ENCODE data around the gene SNAI3.

SNAI3 gene

GRCh38 chr16:88631920-88632586 lies 54.3 kb downstream of the SNAI3 start:
- DNase-seq: no peak

GRCh38 chr16:88631384-88631783 lies 54.9 kb downstream of the SNAI3 start:
- no peak for DNase-seq

- DNase-seq: no peak
These were observed 55.4 kb downstream of the SNAI3 start for GRCh38 chr16:88630941-88631340.

DNA sequence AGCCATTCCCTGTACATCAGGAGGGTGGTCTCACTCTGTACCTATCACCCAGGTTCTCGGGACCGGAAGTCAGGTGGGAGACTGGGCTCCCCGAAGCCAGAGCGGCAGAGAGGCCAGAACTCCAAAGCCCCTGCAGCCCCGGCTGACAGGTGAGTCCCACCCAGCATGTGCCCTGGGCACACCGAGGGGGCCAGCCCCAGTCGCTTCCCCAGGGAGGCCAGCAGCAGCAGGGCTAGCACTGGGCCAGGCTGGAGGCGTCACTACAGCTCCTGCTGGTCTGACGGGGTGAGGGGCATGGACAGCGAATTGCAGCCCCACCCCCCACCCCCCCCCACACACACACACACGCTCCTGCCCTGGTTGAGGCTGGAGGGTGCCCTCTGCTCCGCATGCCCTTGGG lies 55.9 kb downstream of the SNAI3 start:
- DNase-seq: no peak

DNA sequence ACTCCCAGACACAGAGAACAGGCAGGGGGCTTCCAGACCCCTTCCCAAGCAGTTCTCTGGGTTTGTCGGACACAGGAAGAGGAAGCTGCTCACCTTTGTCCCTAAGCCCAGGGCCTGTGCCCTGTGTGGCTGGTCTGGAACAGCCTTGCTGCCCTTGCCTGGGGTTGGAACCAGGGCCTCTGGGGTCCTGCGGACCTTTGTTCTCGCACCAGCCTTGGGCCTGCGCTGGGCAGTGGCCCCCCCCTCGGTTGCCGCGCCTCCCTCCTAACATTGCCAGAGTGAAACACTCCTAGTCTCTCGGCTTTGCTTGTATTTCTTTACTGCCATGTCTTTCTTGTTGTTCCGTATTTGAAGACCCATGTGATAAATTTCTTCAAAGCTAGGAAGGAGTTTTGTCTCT lies 56.5 kb downstream of the SNAI3 start:
- DNase-seq: no peak

GRCh38 chr16:88628512-88628974 lies 57.8 kb downstream of the SNAI3 start:
- no peak for DNase-seq
